Amniotic epithelial cell (primary cell): ENCODE data around the gene SYNPO2L.
"Not testable (repeated sequence)": the region's sequence is repeated elsewhere in the genome, so short reads cannot be mapped to it uniquely, and the experiment has no call there.

Experiments
- DNase-seq: peaks from one replicate; pipeline ENCODE4 v3.0.0-alpha.2; 2010; ENCODE audit warnings: low read depth

Gene SYNPO2L

GRCh38 chr10:73623056-73623455 is 32.8 kb downstream of the SYNPO2L start:
- no peak for DNase-seq

- not testable (repeated sequence) for DNase-seq
Observed at GRCh38 chr10:73620974-73621373, 34.9 kb downstream of the SYNPO2L start.

- DNase-seq: not testable (repeated sequence)
Observed at GRCh38 chr10:73617143-73617542, 38.7 kb downstream of the SYNPO2L start.

- no peak for DNase-seq
Observed at GRCh38 chr10:73614720-73615119, 41.1 kb downstream of the SYNPO2L start.

GRCh38 chr10:73609116-73609515 is 46.7 kb downstream of the SYNPO2L start:
- no peak for DNase-seq

- no peak for DNase-seq
Observed at GRCh38 chr10:73601486-73601921, 54.3 kb downstream of the SYNPO2L start.

GRCh38 chr10:73597346-73597745 is 58.5 kb downstream of the SYNPO2L start:
- DNase-seq: no peak
